Tibial nerve (tissue), 4 donors: ENCODE measurements around the gene SMPD2. TPM values are rescaled to one million over a fixed set of nuclear protein-coding genes. Genes with fewer than 3 reads are reported as not detected.

Experiments used
- DNase-seq, 2 donors: peaks; one replicate each; pipeline ENCODE4 v3.0.0-alpha.2; 2019; ENCODE audit warnings: low spot score in 2 of 2
- H3K27ac ChIP-seq, 4 donors: fragments of 200-600 bp; sonication (generic) in 3 of 4; one replicate each; pipeline ENCODE4 v1.5.1; 2017 to 2019; ENCODE audit warnings: mild to moderate bottlenecking in 1 of 4
- H3K27me3 ChIP-seq, 2 donors: fragments of 200-600 bp; sonication (generic) in 1 of 2; one replicate each; pipeline versions ENCODE4 v1.5.1 to v1.6.0; 2017 to 2019
- H3K36me3 ChIP-seq, 3 donors: fragments of 200-600 bp; sonication (generic); one replicate each; pipeline ENCODE4 v1.5.1; 2018 to 2019
- H3K4me1 ChIP-seq, 4 donors: fragments of 200-600 bp; sonication (generic) in 3 of 4; one replicate each; pipeline ENCODE4 v1.5.1; 2017 to 2019
- H3K4me3 ChIP-seq, 4 donors: fragments of 200-600 bp; sonication (generic) in 3 of 4; one replicate each; pipeline ENCODE4 v1.5.1; 2017 to 2019; ENCODE audit warnings: mild to moderate bottlenecking in 1 of 4, moderate library complexity in 1 of 4
- H3K9me3 ChIP-seq, 4 donors: fragments of 200-600 bp; sonication (generic) in 3 of 4; one replicate each; pipeline ENCODE4 v1.5.1; 2017 to 2019
- EP300 ChIP-seq, 2 donors: sonication (generic); formaldehyde crosslinking; IDR thresholded peaks; one replicate each; pipeline ENCODE4 v1.6.1; 2017; ENCODE audit warnings: antibody characterized with exemption in 2 of 2, mild to moderate bottlenecking in 1 of 2
- POLR2A ChIP-seq, 2 donors: fragments of 450-650 bp; IDR thresholded peaks; one replicate each; pipeline ENCODE4 v1.6.1; 2017; ENCODE audit warnings: antibody characterized with exemption in 2 of 2, mild to moderate bottlenecking in 2 of 2, moderate library complexity in 2 of 2
- WGBS, 2 donors: methylation state at CpG; one replicate each; pipeline ENCODE4 v1.1.5; 2018; 5-methylcytosine and 5-hydroxymethylcytosine counted together
- total RNA-seq, 4 donors: library from RNA; depleted of rRNA; stranded (reverse); fragments of >200 nt; gene quantifications; one replicate each; pipeline ENCODE4 v1.1.0, GENCODE V29; 2016
- TF ChIP-seq, protein P1 (sequence below), 5 experiments: fragments of 200-600 bp in 3 of 5; fragments of 450-650 bp in 2 of 5; sonication (generic) in 3 of 5; IDR thresholded peaks; one replicate each; pipeline ENCODE4 v1.5.1; 2016 to 2019; ENCODE audit warnings: antibody characterized with exemption in 5 of 5, mild to moderate bottlenecking in 3 of 5, moderate library complexity in 2 of 5

SMPD2 gene
- total RNA-seq, 4 donors from 2014 or later, result 12.6 to 32.4 (median 17.1) TPM

DNA sequence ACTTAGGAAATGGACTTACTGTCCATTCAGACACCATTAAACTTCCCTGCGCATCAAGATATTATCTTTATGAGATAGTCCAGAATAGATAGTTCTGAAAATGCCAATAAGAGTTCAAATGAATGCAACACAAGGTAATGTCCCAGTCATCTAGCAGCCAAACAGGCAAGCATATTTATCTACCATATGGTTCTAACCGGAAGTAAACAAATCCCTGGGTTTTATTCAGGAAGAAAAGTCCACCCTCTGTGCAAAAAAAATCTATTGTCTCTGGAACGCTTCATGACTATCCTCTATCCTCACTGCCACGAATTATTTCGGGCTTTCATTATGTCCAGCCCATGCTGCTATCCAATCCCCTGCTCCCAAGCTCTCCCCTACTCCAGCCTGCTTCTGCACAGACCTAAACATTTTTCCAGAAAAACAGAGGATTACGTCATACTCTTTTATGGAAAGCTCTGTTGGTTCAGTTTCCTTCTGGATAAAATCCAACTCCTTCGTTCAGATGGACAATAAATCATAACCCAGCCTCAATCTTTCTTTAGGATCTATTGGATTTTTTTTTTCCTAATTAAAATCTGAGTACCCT is 11.5 kb upstream of the SMPD2 start:
- H3K36me3 ChIP-seq, result peaks cover 0 to 6% (median 0%) of the 10 kb centered on the region in 3 donors
- TF ChIP-seq POLR2A (IDR thresholded peaks at IDR 0.05) (no peak), EP300 (IDR thresholded peaks at IDR 0.05) (no peak)
- TF ChIP-seq, protein P1, sequence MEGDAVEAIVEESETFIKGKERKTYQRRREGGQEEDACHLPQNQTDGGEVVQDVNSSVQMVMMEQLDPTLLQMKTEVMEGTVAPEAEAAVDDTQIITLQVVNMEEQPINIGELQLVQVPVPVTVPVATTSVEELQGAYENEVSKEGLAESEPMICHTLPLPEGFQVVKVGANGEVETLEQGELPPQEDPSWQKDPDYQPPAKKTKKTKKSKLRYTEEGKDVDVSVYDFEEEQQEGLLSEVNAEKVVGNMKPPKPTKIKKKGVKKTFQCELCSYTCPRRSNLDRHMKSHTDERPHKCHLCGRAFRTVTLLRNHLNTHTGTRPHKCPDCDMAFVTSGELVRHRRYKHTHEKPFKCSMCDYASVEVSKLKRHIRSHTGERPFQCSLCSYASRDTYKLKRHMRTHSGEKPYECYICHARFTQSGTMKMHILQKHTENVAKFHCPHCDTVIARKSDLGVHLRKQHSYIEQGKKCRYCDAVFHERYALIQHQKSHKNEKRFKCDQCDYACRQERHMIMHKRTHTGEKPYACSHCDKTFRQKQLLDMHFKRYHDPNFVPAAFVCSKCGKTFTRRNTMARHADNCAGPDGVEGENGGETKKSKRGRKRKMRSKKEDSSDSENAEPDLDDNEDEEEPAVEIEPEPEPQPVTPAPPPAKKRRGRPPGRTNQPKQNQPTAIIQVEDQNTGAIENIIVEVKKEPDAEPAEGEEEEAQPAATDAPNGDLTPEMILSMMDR (IDR thresholded peaks at IDR 0.05), result no peak
- H3K4me3 ChIP-seq, result no peak overlapping the region
- H3K27me3 ChIP-seq, result no peaks in the 10 kb centered on the region
- no peak for DNase-seq
- H3K27ac ChIP-seq, result no peak overlapping the region
- WGBS, 2 donors, result 19 to 25% methylated on average over 7 of the region's 7 CpGs
- no peaks in the 10 kb centered on the region for H3K9me3 ChIP-seq
- H3K4me1 ChIP-seq, result peaks cover 0 to 9% (median 4%) of the 10 kb centered on the region in 4 donors

GRCh38 chr6:109429496-109429895 is 11.0 kb upstream of the SMPD2 start:
- H3K4me1 ChIP-seq, result peaks cover 0 to 9% (median 4%) of the 10 kb centered on the region in 4 donors
- no peak for DNase-seq
- H3K36me3 ChIP-seq, result peaks cover 0 to 5% (median 0%) of the 10 kb centered on the region in 3 donors
- H3K4me3 ChIP-seq, result no peak overlapping the region
- no peak for TF ChIP-seq POLR2A (IDR thresholded peaks at IDR 0.05)
- TF ChIP-seq, protein P1 (IDR thresholded peaks at IDR 0.05), result no peak
- no peak for TF ChIP-seq EP300 (IDR thresholded peaks at IDR 0.05)
- H3K27ac ChIP-seq, result no peak overlapping the region
- 95 to 98% methylated on average over 3 of the region's 3 CpGs for WGBS, 2 donors
- H3K27me3 ChIP-seq, result no peaks in the 10 kb centered on the region
- H3K9me3 ChIP-seq, result no peaks in the 10 kb centered on the region

GRCh38 chr6:109434456-109434855 is 6.1 kb upstream of the SMPD2 start:
- H3K4me1 ChIP-seq, result peaks cover 0 to 5% (median 2%) of the 10 kb centered on the region in 4 donors
- no peaks in the 10 kb centered on the region for H3K9me3 ChIP-seq
- H3K4me3 ChIP-seq, result no peak overlapping the region
- H3K27me3 ChIP-seq, result no peaks in the 10 kb centered on the region
- DNase-seq, result no peak
- WGBS, 2 donors, result 39 to 43% methylated on average over 2 of the region's 2 CpGs
- no peak overlapping the region for H3K27ac ChIP-seq
- H3K36me3 ChIP-seq, result peaks cover 0 to 17% (median 0%) of the 10 kb centered on the region in 3 donors
- TF ChIP-seq EP300 (IDR thresholded peaks at IDR 0.05) (no peak), POLR2A (IDR thresholded peaks at IDR 0.05) (no peak)
- TF ChIP-seq, protein P1 (IDR thresholded peaks at IDR 0.05), result no peak

DNA sequence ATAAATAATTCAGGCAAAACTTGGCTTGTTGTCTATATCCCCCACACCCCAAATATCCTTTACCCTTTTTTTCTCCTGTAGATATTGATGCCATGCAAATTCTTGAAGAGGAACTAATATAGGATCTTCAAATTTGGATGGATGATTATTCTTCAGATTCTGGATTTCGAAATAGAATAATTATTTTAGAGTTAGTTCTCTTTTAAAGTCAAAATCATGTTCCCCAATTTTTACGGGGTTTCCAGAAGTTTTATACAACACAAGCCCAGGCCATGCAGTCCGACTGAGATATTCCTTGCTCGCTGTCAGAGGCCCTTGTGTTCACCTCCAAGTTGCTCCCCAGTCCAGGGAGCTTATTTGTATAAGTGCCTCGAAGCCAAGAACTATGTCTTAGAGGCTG is 4.5 kb upstream of the SMPD2 start:
- H3K36me3 ChIP-seq, result peaks cover 0 to 17% (median 0%) of the 10 kb centered on the region in 3 donors
- H3K4me1 ChIP-seq, result peaks cover 0 to 11% (median 3%) of the 10 kb centered on the region in 4 donors
- no peaks in the 10 kb centered on the region for H3K9me3 ChIP-seq
- TF ChIP-seq POLR2A (IDR thresholded peaks at IDR 0.05) (no peak), EP300 (IDR thresholded peaks at IDR 0.05) (no peak)
- TF ChIP-seq, protein P1 (IDR thresholded peaks at IDR 0.05), result no peak
- no peak for DNase-seq
- no peak overlapping the region for H3K27ac ChIP-seq
- WGBS, 2 donors, result 90 to 95% methylated on average over 5 of the region's 5 CpGs
- no peaks in the 10 kb centered on the region for H3K27me3 ChIP-seq
- no peak overlapping the region for H3K4me3 ChIP-seq

- Histone ChIP-seq H3K27me3 (no peaks in the 10 kb centered on the region), H3K27ac (peak overlapping the region; percentile 64 to 96 (median 91)), H3K4me3 (peak overlapping the region; percentile 75 to 98 (median 91)), H3K4me1 (peaks cover 0 to 38% (median 14%) of the 10 kb centered on the region in 4 donors), H3K36me3 (peaks cover 0 to 38% (median 0%) of the 10 kb centered on the region in 3 donors), H3K9me3 (no peaks in the 10 kb centered on the region)
- TF ChIP-seq POLR2A (IDR thresholded peaks at IDR 0.05), result no peak
- TF ChIP-seq, protein P1 (IDR thresholded peaks at IDR 0.05), result peak in 1 of 5 experiments; percentile 14
- 1 to 5% methylated on average over 11 to 12 of the region's 31 CpGs for WGBS, 2 donors
- DNase-seq, result peak in 1 of 2 donors; percentile 34
These were observed 719 bp downstream of the SMPD2 start for GRCh38 chr6:109441069-109441816.
